Ascending aorta (tissue), 2 donors: ENCODE measurements around the gene MATCAP1. TPM values are rescaled to one million over a fixed set of nuclear protein-coding genes. Genes with fewer than 3 reads are reported as not detected.

Source experiments
- DNase-seq, 2 donors: peaks; one replicate each; pipeline ENCODE4 v3.0.0-alpha.2; 2019; ENCODE audit warnings: low spot score in 2 of 2
- H3K27ac ChIP-seq, 2 donors: fragments of 200-600 bp; sonication (generic); one replicate each; pipeline ENCODE4 v1.5.1; 2016 to 2017; ENCODE audit warnings: mild to moderate bottlenecking in 1 of 2
- H3K27me3 ChIP-seq: fragments of 200-600 bp; sonication (generic); one replicate; pipeline ENCODE4 v1.5.1; 2017
- H3K36me3 ChIP-seq, 2 donors: fragments of 200-600 bp; sonication (generic); one replicate each; pipeline ENCODE4 v1.5.1; 2016
- H3K4me1 ChIP-seq, 2 donors: fragments of 200-600 bp; sonication (generic); one replicate each; pipeline ENCODE4 v1.5.1; 2016 to 2017; ENCODE audit warnings: mild to moderate bottlenecking in 1 of 2
- H3K4me3 ChIP-seq, 2 donors: fragments of 200-600 bp; sonication (generic); one replicate each; pipeline ENCODE4 v1.5.1; 2016 to 2017; ENCODE audit warnings: mild to moderate bottlenecking in 1 of 2
- H3K9me3 ChIP-seq, 2 donors: fragments of 200-600 bp; sonication (generic); one replicate each; pipeline ENCODE4 v1.5.1; 2016
- CTCF ChIP-seq, 3 experiments: fragments of 200-600 bp in 2 of 3; fragments of 450-650 bp in 1 of 3; sonication (generic) in 2 of 3; IDR thresholded peaks; one replicate each; pipeline ENCODE4 v1.5.1; 2016 to 2019; ENCODE audit warnings: antibody characterized with exemption in 3 of 3, mild to moderate bottlenecking in 1 of 3, moderate library complexity in 1 of 3
- intact Hi-C: fragments of 100-400 bp; cut with DNase I; formaldehyde crosslinking; loops from one replicate; pipeline ENCODE4 v1.15.1; 2023
- total RNA-seq: library from RNA; depleted of rRNA; stranded (reverse); fragments of >200 nt; gene quantifications from one replicate; pipeline ENCODE4 v1.1.0, GENCODE V29; 2016

Gene MATCAP1
- total RNA-seq, 1 donor from 2014 or later = 18.9 TPM

DNA sequence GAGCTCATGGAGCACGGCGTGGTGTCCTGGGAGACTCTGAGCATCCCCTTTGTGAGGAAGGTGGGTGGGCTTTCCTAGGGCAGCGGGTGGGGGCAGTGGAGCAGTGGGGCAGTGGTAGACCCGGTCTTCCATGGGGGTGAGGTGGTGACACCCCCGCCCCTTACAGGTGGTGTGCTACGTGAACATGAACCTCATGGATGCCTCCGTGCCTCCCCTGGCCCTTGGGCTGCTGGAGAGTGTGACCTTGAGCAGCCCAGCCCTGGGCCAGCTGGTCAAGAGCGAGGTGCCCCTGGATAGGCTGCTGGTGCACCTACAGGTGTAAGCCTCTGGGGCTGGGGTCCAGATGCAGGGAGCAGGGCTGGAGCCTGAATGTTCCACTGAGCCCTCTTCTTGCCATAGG is 16.7 kb upstream of the MATCAP1 start:
- Histone ChIP-seq H3K27ac (no peak overlapping the region), H3K27me3 (no peaks in the 10 kb centered on the region), H3K4me1 (peaks cover 0 to 3% of the 10 kb centered on the region in 2 donors), H3K4me3 (no peak overlapping the region), H3K36me3 (peaks cover 49 to 64% of the 10 kb centered on the region in 2 donors), H3K9me3 (no peaks in the 10 kb centered on the region)
- intact Hi-C loops = no loop called here
- DNase-seq = no peak
- TF ChIP-seq CTCF (IDR thresholded peaks at IDR 0.05) = no peak

GRCh38 chr16:67199808-67200198 is 16.0 kb upstream of the MATCAP1 start:
- H3K4me3 ChIP-seq = no peak overlapping the region
- TF ChIP-seq CTCF (IDR thresholded peaks at IDR 0.05) = no peak
- H3K4me1 ChIP-seq = peaks cover 0 to 3% of the 10 kb centered on the region in 2 donors
- intact Hi-C loops = no loop called here
- no peak overlapping the region for H3K27ac ChIP-seq
- H3K36me3 ChIP-seq = peaks cover 56 to 71% of the 10 kb centered on the region in 2 donors
- no peaks in the 10 kb centered on the region for H3K27me3 ChIP-seq
- no peaks in the 10 kb centered on the region for H3K9me3 ChIP-seq
- no peak for DNase-seq

- TF ChIP-seq CTCF (IDR thresholded peaks at IDR 0.05) = no peak
- H3K4me1 ChIP-seq = peaks cover 0 to 3% of the 10 kb centered on the region in 2 donors
- H3K4me3 ChIP-seq = no peak within 1 kb of the TSS
- H3K9me3 ChIP-seq = no peaks in the 10 kb centered on the region
- H3K36me3 ChIP-seq = peaks cover 60 to 76% of the 10 kb centered on the region in 2 donors
- intact Hi-C loops = no loop called here
- DNase-seq = no peak
- no peaks in the 10 kb centered on the region for H3K27me3 ChIP-seq
- H3K27ac ChIP-seq = no peak within 1 kb of the TSS
These were observed 15.4 kb upstream of the MATCAP1 start, which contains the start of gene ELMO3 for GRCh38 chr16:67199011-67199807. ELMO3 (plus strand) TSS chr16:67199131; CDS start chr16:67199327, 196 bp downstream.

DNA sequence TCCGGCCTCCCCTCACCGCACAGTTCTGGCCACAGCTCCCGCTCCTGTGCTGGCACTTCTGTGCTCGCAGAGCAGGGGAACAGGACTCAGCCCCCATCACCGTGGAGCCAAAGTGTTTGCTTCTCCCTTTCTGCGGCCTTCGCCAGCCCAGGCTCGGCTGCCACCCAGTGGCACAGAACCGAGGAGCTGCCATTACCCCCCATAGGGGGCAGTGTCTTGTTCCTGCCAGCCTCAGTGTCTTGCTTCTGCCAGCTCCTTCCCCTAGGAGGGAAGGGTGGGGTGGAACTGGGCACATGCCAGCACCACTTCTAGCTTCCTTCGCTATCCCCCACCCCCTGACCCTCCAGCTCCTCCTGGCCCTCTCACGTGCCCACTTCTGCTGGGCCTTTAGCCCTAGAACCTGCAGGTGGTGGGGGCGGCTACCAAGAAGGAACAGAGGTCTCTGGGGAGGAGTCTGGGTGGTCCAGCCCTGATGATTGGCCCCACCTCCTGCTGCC is 14.5 kb upstream of the MATCAP1 start:
- Histone ChIP-seq H3K27me3 (no peaks in the 10 kb centered on the region), H3K9me3 (no peaks in the 10 kb centered on the region), H3K4me3 (no peak overlapping the region), H3K27ac (no peak overlapping the region), H3K4me1 (peaks cover 5 to 7% of the 10 kb centered on the region in 2 donors), H3K36me3 (peaks cover 60 to 68% of the 10 kb centered on the region in 2 donors)
- intact Hi-C loops = no loop called here
- no peak for DNase-seq
- TF ChIP-seq CTCF (IDR thresholded peaks at IDR 0.05) = peak; percentile 38 to 52 (median 41)

- Histone ChIP-seq H3K4me1 (peaks cover 11 to 13% of the 10 kb centered on the region in 2 donors), H3K27me3 (no peaks in the 10 kb centered on the region), H3K9me3 (no peaks in the 10 kb centered on the region), H3K27ac (no peak overlapping the region), H3K36me3 (peaks cover 55 to 63% of the 10 kb centered on the region in 2 donors), H3K4me3 (no peak overlapping the region)
- no peak for TF ChIP-seq CTCF (IDR thresholded peaks at IDR 0.05)
- no peak for DNase-seq
- intact Hi-C loops = no loop called here
These were observed 13.9 kb upstream of the MATCAP1 start for GRCh38 chr16:67197704-67198103.
